ENCODE data around the gene ERBB4. TPM values are rescaled to one million over a fixed set of nuclear protein-coding genes. Genes with fewer than 3 reads are reported as not detected.

ERBB4 gene
- total and polyA plus RNA-seq, 2 of the 8 experiments (the other 6 are each of a cell fraction or from before 2014, with no cell fraction given), result 0.34 to 1.3 TPM

- TF ChIP-seq GABPA (IDR thresholded peaks at IDR 0.05; ENCODE audit: borderline replicate concordance, insufficient read depth, low read length), result no peak
- TF ChIP-seq SIN3A (conservative IDR thresholded peaks at IDR 0.05 in 1 of 2, IDR thresholded peaks at IDR 0.05 in 1 of 2; ENCODE audit: low read depth in 1 of 2, low read length in 2 of 2), result no peak
- TF ChIP-seq NANOG (IDR thresholded peaks at IDR 0.05; ENCODE audit: insufficient read depth, low read depth, low read length, poor library complexity, severe bottlenecking), result no peak
- no peak for TF ChIP-seq SP2 (IDR thresholded peaks at IDR 0.05; ENCODE audit: low read length)
- TF ChIP-seq EGR1 (IDR thresholded peaks at IDR 0.05; ENCODE audit: borderline replicate concordance, low read depth, low read length), result no peak
These were observed 61.0 kb downstream of the ERBB4 start (continued) for GRCh38 chr2:212477571-212477970.
